Naive thymus-derived CD4-positive, alpha-beta T cell (primary cell): ENCODE measurements around the gene AOAH. TPM values are rescaled to one million over a fixed set of nuclear protein-coding genes. Genes with fewer than 3 reads are reported as not detected.

Experiments
- ATAC-seq: fragments of 150-1000 bp; cut with Tn5 transposase; 2 replicates; pipeline ENCODE4 v1.10.0; 2021; ENCODE audit warnings: mild to moderate bottlenecking, moderate library complexity
- CTCF ChIA-PET: fragments of 350-600 bp; sonication (Branson Sonifier 250); formaldehyde crosslinking; loops from one replicate; lab custom pipeline; 2021; ENCODE audit warnings: antibody characterized with exemption; lab: Charles Lee
- POLR2A ChIA-PET: fragments of 350-600 bp; sonication (Branson Sonifier 250); formaldehyde crosslinking; loops from one replicate; lab custom pipeline; 2021; ENCODE audit warnings: antibody characterized with exemption, inconsistent platforms; lab: Charles Lee
- DNase-seq, 9 donors: peaks; one replicate each; pipeline versions ENCODE4 v3.0.0 to v3.0.0-alpha.2; 2020 to 2022; ENCODE audit warnings: mixed read lengths in 1 of 9
- H3K27ac ChIP-seq: one replicate; pipeline ENCODE4 v1.7.0; 2013; ENCODE audit warnings: mild to moderate bottlenecking, low read depth, low read length, moderate library complexity
- H3K27me3 ChIP-seq, 2 donors: one replicate each; pipeline ENCODE4 v1.7.0; 2013; ENCODE audit warnings: low read length in 2 of 2, mild to moderate bottlenecking in 2 of 2, moderate library complexity in 2 of 2; ENCODE audit not compliant: control insufficient read depth in 2 of 2, insufficient read depth in 2 of 2
- H3K36me3 ChIP-seq, 3 experiments: 1 replicate in 2 of 3; 2 replicates in 1 of 3; pipeline ENCODE4 v1.7.0; 2013; ENCODE audit warnings: low read length in 3 of 3, mild to moderate bottlenecking in 3 of 3, moderate library complexity in 1 of 3; ENCODE audit not compliant: insufficient read depth in 3 of 3, control insufficient read depth in 2 of 3
- H3K4me1 ChIP-seq, 2 donors: one replicate each; pipeline ENCODE4 v1.7.0; 2013; ENCODE audit warnings: low read length in 2 of 2, mild to moderate bottlenecking in 2 of 2, moderate library complexity in 1 of 2; ENCODE audit not compliant: control insufficient read depth in 2 of 2, insufficient read depth in 2 of 2
- H3K4me3 ChIP-seq: 2 replicates; pipeline ENCODE4 v1.7.0; 2013; ENCODE audit warnings: mild to moderate bottlenecking, low read length
- H3K9me3 ChIP-seq, 3 experiments: 1 replicate in 2 of 3; 2 replicates in 1 of 3; pipeline ENCODE4 v1.7.0; 2013; ENCODE audit warnings: low read length in 3 of 3; ENCODE audit not compliant: control insufficient read depth in 2 of 3
- H3K27ac Mint-ChIP-seq, 9 donors: one replicate each; pipeline ENCODE4 v1.8.0; 2020 to 2022; ENCODE audit warnings: mixed read lengths in 9 of 9, mild to moderate bottlenecking in 8 of 9, moderate library complexity in 5 of 9, inconsistent platforms in 2 of 9
- H3K27me3 Mint-ChIP-seq, 5 donors: one replicate each; pipeline ENCODE4 v1.8.0; 2021 to 2022; ENCODE audit warnings: mixed read lengths in 5 of 5, mild to moderate bottlenecking in 1 of 5
- H3K36me3 Mint-ChIP-seq, 5 donors: one replicate each; pipeline ENCODE4 v1.8.0; 2020 to 2022; ENCODE audit warnings: mixed read lengths in 5 of 5, mild to moderate bottlenecking in 3 of 5, inconsistent platforms in 1 of 5
- H3K4me1 Mint-ChIP-seq, 7 donors: one replicate each; pipeline ENCODE4 v1.8.0; 2020 to 2022; ENCODE audit warnings: mixed read lengths in 7 of 7, mild to moderate bottlenecking in 3 of 7, inconsistent platforms in 1 of 7
- H3K4me3 Mint-ChIP-seq, 10 donors: one replicate each; pipeline ENCODE4 v1.8.0; 2020 to 2022; ENCODE audit warnings: mild to moderate bottlenecking in 10 of 10, mixed read lengths in 10 of 10, moderate library complexity in 6 of 10, inconsistent platforms in 2 of 10
- H3K9me3 Mint-ChIP-seq, 11 donors: one replicate each; pipeline ENCODE4 v1.8.0; 2020 to 2022; ENCODE audit warnings: mixed read lengths in 11 of 11, mild to moderate bottlenecking in 4 of 11, inconsistent platforms in 1 of 11, moderate library complexity in 1 of 11
- intact Hi-C, 2 donors: fragments of 100-400 bp; cut with micrococcal nuclease; formaldehyde crosslinking; loops; one replicate each; pipeline ENCODE4 v1.15.1; 2023
- polyA plus RNA-seq, 2 donors: library from polyadenylated mRNA; unstranded; fragments of 300-500 nt; fragmentation: Illumina TruSeq; gene quantifications; one replicate each; pipeline ENCODE4 v1.2.3, GENCODE V29; 2021
- total RNA-seq, 6 experiments: library from RNA in 5 of 6; stranded (reverse) in 5 of 6; gene quantifications; 1 replicate in 5 of 6; 2 replicates in 1 of 6; pipeline ENCODE4 v1.2.3 and lab custom pipeline; 2021 to 2026

AOAH gene
- total and polyA plus RNA-seq, 7 experiments from 2014 or later, result 6.3 to 127 (median 15.5) TPM

GRCh38 chr7:36750451-36750850 is 26.2 kb upstream of the AOAH start:
- intact Hi-C loops, result no loop called here
- no peak for DNase-seq
- ChIA-PET CTCF (interaction anchor here (0.6 kb wide), 1 partner anchor 18 kb away, joined by 3 read pairs; no protein-coding TSS in a partner anchor), POLR2A (no interaction called here)
- Mint-ChIP-seq H3K4me1 (peaks cover 5 to 22% (median 15%) of the 10 kb centered on the region in 7 donors), H3K27me3 (peaks cover 0 to 7% (median 0%) of the 10 kb centered on the region in 5 donors), H3K36me3 (peaks cover 0 to 11% (median 0%) of the 10 kb centered on the region in 5 donors), H3K9me3 (peaks cover 0 to 2% (median 0%) of the 10 kb centered on the region in 11 donors), H3K4me3 (peak overlapping the region in 1 of 10 donors; percentile 24), H3K27ac (peak overlapping the region in 1 of 9 donors; percentile 71)
- ATAC-seq, result no peak
- H3K4me1 ChIP-seq, result peaks cover 0 to 11% of the 10 kb centered on the region in 2 donors
- no peak overlapping the region for H3K4me3 ChIP-seq
- no peaks in the 10 kb centered on the region for H3K27me3 ChIP-seq
- no peaks in the 10 kb centered on the region for H3K9me3 ChIP-seq
- no peaks in the 10 kb centered on the region for H3K36me3 ChIP-seq
- no peak overlapping the region for H3K27ac ChIP-seq

- Mint-ChIP-seq H3K4me1 (peaks cover 5 to 22% (median 15%) of the 10 kb centered on the region in 7 donors), H3K27ac (peak overlapping the region in 1 of 9 donors; percentile 8), H3K9me3 (peaks cover 0 to 2% (median 0%) of the 10 kb centered on the region in 11 donors), H3K27me3 (peaks cover 0 to 8% (median 0%) of the 10 kb centered on the region in 5 donors), H3K4me3 (no peak overlapping the region), H3K36me3 (peaks cover 0 to 12% (median 0%) of the 10 kb centered on the region in 5 donors)
- Histone ChIP-seq H3K27me3 (no peaks in the 10 kb centered on the region), H3K9me3 (no peaks in the 10 kb centered on the region), H3K27ac (no peak overlapping the region), H3K4me3 (no peak overlapping the region), H3K4me1 (peaks cover 0 to 11% of the 10 kb centered on the region in 2 donors), H3K36me3 (no peaks in the 10 kb centered on the region)
- DNase-seq, result no peak
- ChIA-PET POLR2A (interaction anchor here (1.0 to 1.1 kb wide), 2 partner anchors 27 to 94 kb away, joined by 3 to 4 read pairs; no protein-coding TSS in a partner anchor), CTCF (interaction anchor here (0.6 kb wide), 1 partner anchor 430 kb away, joined by 3 read pairs; no protein-coding TSS in a partner anchor)
- ATAC-seq, result peak; percentile 56
- intact Hi-C loops, result no loop called here
Observed at GRCh38 chr7:36749282-36749960, 25.1 kb upstream of the AOAH start.

- CTCF ChIA-PET, result interaction anchor here (1.0 kb wide), 1 partner anchor 77 kb away, joined by 3 read pairs; no protein-coding TSS in a partner anchor
Observed at GRCh38 chr7:36748017-36748487, 23.8 kb upstream of the AOAH start.

GRCh38 chr7:36747280-36748016 is 23.2 kb upstream of the AOAH start:
- ChIA-PET POLR2A (interaction anchor here (0.8 to 1.2 kb wide), 3 partner anchors 12 to 112 kb away, joined by 3 read pairs; no protein-coding TSS in a partner anchor), CTCF (interaction anchor here (0.6 kb wide), 2 partner anchors 58 to 136 kb away, joined by 3 to 4 read pairs; no protein-coding TSS in a partner anchor)
- Mint-ChIP-seq H3K27ac (peak overlapping the region in 2 of 9 donors; percentile 43 to 60), H3K36me3 (peaks cover 0 to 25% (median 7%) of the 10 kb centered on the region in 5 donors), H3K4me1 (peaks cover 5 to 28% (median 15%) of the 10 kb centered on the region in 7 donors), H3K9me3 (peaks cover 0 to 16% (median 0%) of the 10 kb centered on the region in 11 donors), H3K4me3 (peak overlapping the region in 2 of 10 donors; percentile 20 to 33), H3K27me3 (peaks cover 0 to 8% (median 0%) of the 10 kb centered on the region in 5 donors)
- Histone ChIP-seq H3K27me3 (no peaks in the 10 kb centered on the region), H3K4me1 (peaks cover 0 to 11% of the 10 kb centered on the region in 2 donors), H3K36me3 (no peaks in the 10 kb centered on the region), H3K27ac (no peak overlapping the region), H3K4me3 (no peak overlapping the region), H3K9me3 (no peaks in the 10 kb centered on the region)
- intact Hi-C loops, result no loop called here
- no peak for DNase-seq
- no peak for ATAC-seq

More at GRCh38 chr7:36748017-36748487, 23.8 kb upstream of the AOAH start:
- Mint-ChIP-seq H3K27ac (peak overlapping the region in 3 of 9 donors; percentile 43 to 60 (median 43)), H3K27me3 (peaks cover 0 to 8% (median 0%) of the 10 kb centered on the region in 5 donors), H3K4me3 (peak overlapping the region in 3 of 10 donors; percentile 20 to 33 (median 26)), H3K4me1 (peaks cover 5 to 22% (median 15%) of the 10 kb centered on the region in 7 donors), H3K36me3 (peaks cover 0 to 21% (median 5%) of the 10 kb centered on the region in 5 donors), H3K9me3 (peaks cover 0 to 11% (median 0%) of the 10 kb centered on the region in 11 donors)
- Histone ChIP-seq H3K27me3 (no peaks in the 10 kb centered on the region), H3K9me3 (no peaks in the 10 kb centered on the region), H3K27ac (no peak overlapping the region), H3K4me3 (no peak overlapping the region), H3K4me1 (peaks cover 0 to 11% of the 10 kb centered on the region in 2 donors), H3K36me3 (no peaks in the 10 kb centered on the region)
- ATAC-seq, result no peak
- intact Hi-C loops, result no loop called here
- POLR2A ChIA-PET, result interaction anchor here (1.1 to 1.2 kb wide), 2 partner anchors 29 to 112 kb away, joined by 3 to 4 read pairs; no protein-coding TSS in a partner anchor
- DNase-seq, result no peak

- Mint-ChIP-seq H3K27ac (no peak overlapping the region), H3K4me1 (peaks cover 5 to 29% (median 15%) of the 10 kb centered on the region in 7 donors), H3K4me3 (peak overlapping the region in 1 of 10 donors; percentile 26), H3K36me3 (peaks cover 0 to 25% (median 7%) of the 10 kb centered on the region in 5 donors), H3K9me3 (peaks cover 0 to 16% (median 0%) of the 10 kb centered on the region in 11 donors), H3K27me3 (peaks cover 0 to 8% (median 0%) of the 10 kb centered on the region in 5 donors)
- peak; percentile 49 for ATAC-seq
- H3K27me3 ChIP-seq, result no peaks in the 10 kb centered on the region
- H3K36me3 ChIP-seq, result no peaks in the 10 kb centered on the region
- ChIA-PET CTCF (no interaction called here), POLR2A (interaction anchor here (0.6 to 1.0 kb wide), 2 partner anchors 10 to 1046 kb away, joined by 3 read pairs; no protein-coding TSS in a partner anchor)
- peaks cover 0 to 11% of the 10 kb centered on the region in 2 donors for H3K4me1 ChIP-seq
- H3K27ac ChIP-seq, result no peak overlapping the region
- H3K9me3 ChIP-seq, result no peaks in the 10 kb centered on the region
- no peak for DNase-seq
- H3K4me3 ChIP-seq, result no peak overlapping the region
- intact Hi-C loops, result no loop called here
Observed at GRCh38 chr7:36746347-36746746, 22.1 kb upstream of the AOAH start.
